ENCODE measurements around the gene COL18A1.
A peak's percentile ranks its signal among the peaks of the same experiment; 100 is the strongest.
"Not testable (repeated sequence)": the region's sequence is repeated elsewhere in the genome, so short reads cannot be mapped to it uniquely, and the experiment has no call there.

The COL18A1 gene

GRCh38 chr21:45427331-45428271 lies 22.6 kb downstream of the COL18A1 start:
- peak; percentile 78 for DNase-seq (ENCODE audit: low read depth)

- DNase-seq (ENCODE audit: low read depth): no peak
Measured at GRCh38 chr21:45428534-45428933, 23.6 kb downstream of the COL18A1 start.

GRCh38 chr21:45429221-45430175 lies 24.5 kb downstream of the COL18A1 start:
- no peak for DNase-seq (ENCODE audit: low read depth)

- no peak for DNase-seq (ENCODE audit: low read depth)
Measured at GRCh38 chr21:45430521-45431501, 25.8 kb downstream of the COL18A1 start.

- no peak for DNase-seq (ENCODE audit: low read depth)
Measured at GRCh38 chr21:45431781-45432572, 27.0 kb downstream of the COL18A1 start.

GRCh38 chr21:45432575-45433255 lies 27.8 kb downstream of the COL18A1 start:
- DNase-seq (ENCODE audit: low read depth): no peak

GRCh38 chr21:45433301-45433700 lies 28.3 kb downstream of the COL18A1 start:
- no peak for DNase-seq (ENCODE audit: low read depth)

GRCh38 chr21:45433911-45434644 lies 29.1 kb downstream of the COL18A1 start:
- DNase-seq (ENCODE audit: low read depth): no peak

GRCh38 chr21:45434645-45435217 lies 29.8 kb downstream of the COL18A1 start:
- no peak for DNase-seq (ENCODE audit: low read depth)

GRCh38 chr21:45435405-45435981 lies 30.5 kb downstream of the COL18A1 start:
- DNase-seq (ENCODE audit: low read depth): no peak

- no peak for DNase-seq (ENCODE audit: low read depth)
Measured at GRCh38 chr21:45436351-45437065, 31.5 kb downstream of the COL18A1 start.

- DNase-seq (ENCODE audit: low read depth): not testable (repeated sequence)
Measured at GRCh38 chr21:45437844-45438243, 32.9 kb downstream of the COL18A1 start.

GRCh38 chr21:45438391-45439145 lies 33.6 kb downstream of the COL18A1 start:
- DNase-seq (ENCODE audit: low read depth): no peak

GRCh38 chr21:45439161-45439872 lies 34.4 kb downstream of the COL18A1 start:
- peak; percentile 72 for DNase-seq (ENCODE audit: low read depth)

GRCh38 chr21:45439901-45440461 lies 35.0 kb downstream of the COL18A1 start:
- DNase-seq (ENCODE audit: low read depth): no peak

- no peak for DNase-seq (ENCODE audit: low read depth)
Measured at GRCh38 chr21:45440736-45441350, 35.9 kb downstream of the COL18A1 start.
